ENCODE measurements around the gene SLC24A2. TPM values are rescaled to one million over a fixed set of nuclear protein-coding genes. Genes with fewer than 3 reads are reported as not detected.
"Not testable (repeated sequence)": the region's sequence is repeated elsewhere in the genome, so short reads cannot be mapped to it uniquely, and the experiment has no call there.

SLC24A2 gene
- total RNA-seq: not detected

DNA sequence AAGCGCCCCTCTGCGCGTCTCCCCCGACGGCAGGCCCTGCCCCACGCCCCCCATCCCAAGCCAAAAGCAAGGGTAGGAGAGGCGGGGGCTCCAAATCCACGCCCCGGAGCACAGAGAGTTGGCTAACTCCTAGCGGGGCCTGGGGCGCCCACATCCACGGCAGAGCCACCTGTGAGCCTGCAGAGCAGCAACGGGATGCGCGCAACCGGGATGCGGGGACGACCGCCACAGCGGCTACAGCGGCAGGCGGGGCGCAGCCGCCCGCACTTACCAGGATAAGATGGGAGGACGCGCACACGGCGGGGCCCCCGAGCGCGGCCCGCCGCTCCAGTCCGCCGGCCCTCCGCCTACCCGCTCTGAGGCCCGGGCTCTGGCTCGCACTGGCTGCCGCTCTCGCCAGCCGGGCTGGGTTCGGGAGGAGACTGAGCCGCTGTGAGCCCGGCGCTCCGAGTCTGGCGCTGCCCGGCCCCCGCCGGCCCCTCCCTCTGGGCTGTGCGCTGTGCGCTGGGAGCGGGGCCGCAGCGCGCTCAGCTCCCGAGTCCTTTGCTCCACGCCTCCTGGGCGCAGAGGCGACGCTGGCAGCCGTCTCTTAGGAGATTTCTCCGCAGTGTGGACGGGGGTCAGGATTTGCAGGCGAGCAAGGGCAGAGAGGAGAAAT, at the start of gene SLC24A2:
TSS of gene SLC24A2 (minus strand) at position 424 of the 658 bp plus-strand sequence.
- Histone ChIP-seq H3K36me3 (no peaks in the 10 kb centered on the region), H3K27ac (no peak within 1 kb of the TSS), H3K4me3 (peak within 1 kb of the TSS in 1 of 4 donors; percentile 33), H3K9me3 (no peaks in the 10 kb centered on the region), H3K4me1 (peaks cover 0 to 14% (median 0%) of the 10 kb centered on the region in 4 donors), H3K27me3 (peaks cover 0 to 17% of the 10 kb centered on the region in 2 donors)
- TF ChIP-seq EP300 (IDR thresholded peaks at IDR 0.05): no peak
- TF ChIP-seq POLR2A (IDR thresholded peaks at IDR 0.05): no peak
- TF ChIP-seq, protein P1, sequence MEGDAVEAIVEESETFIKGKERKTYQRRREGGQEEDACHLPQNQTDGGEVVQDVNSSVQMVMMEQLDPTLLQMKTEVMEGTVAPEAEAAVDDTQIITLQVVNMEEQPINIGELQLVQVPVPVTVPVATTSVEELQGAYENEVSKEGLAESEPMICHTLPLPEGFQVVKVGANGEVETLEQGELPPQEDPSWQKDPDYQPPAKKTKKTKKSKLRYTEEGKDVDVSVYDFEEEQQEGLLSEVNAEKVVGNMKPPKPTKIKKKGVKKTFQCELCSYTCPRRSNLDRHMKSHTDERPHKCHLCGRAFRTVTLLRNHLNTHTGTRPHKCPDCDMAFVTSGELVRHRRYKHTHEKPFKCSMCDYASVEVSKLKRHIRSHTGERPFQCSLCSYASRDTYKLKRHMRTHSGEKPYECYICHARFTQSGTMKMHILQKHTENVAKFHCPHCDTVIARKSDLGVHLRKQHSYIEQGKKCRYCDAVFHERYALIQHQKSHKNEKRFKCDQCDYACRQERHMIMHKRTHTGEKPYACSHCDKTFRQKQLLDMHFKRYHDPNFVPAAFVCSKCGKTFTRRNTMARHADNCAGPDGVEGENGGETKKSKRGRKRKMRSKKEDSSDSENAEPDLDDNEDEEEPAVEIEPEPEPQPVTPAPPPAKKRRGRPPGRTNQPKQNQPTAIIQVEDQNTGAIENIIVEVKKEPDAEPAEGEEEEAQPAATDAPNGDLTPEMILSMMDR (IDR thresholded peaks at IDR 0.05): no peak
- WGBS, 2 donors: 2% methylated on average over 36 to 51 of the region's 67 CpGs
- DNase-seq (ENCODE audit: low spot score in 2 of 2): no peak

DNA sequence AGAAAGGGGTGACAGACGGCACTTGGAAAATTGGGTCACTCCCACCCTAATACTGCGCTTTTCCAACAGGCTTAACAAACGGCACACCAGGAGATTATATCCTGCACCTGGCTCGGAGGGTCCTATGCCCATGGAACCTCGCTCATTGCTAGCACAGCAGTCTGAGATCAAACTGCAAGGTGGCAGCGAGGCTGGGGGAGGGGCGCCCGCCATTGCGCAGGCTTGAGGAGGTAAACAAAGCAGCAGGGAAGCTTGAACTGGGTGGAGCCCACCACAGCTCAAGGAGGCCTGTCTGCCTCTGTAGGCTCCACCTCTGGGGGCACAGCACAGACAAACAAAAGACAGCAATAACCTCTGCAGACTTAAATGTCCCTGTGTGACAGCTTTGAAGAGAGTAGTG, 44.5 kb upstream of the SLC24A2 start:
- not testable (repeated sequence) for H3K27ac ChIP-seq; DNase-seq (ENCODE audit: low spot score in 2 of 2); H3K27me3 ChIP-seq; H3K36me3 ChIP-seq; H3K9me3 ChIP-seq; H3K4me1 ChIP-seq; H3K4me3 ChIP-seq
- whole genome bisulfite sequencing, 2 donors: 81 to 98% methylated on average over 9 of the region's 9 CpGs

DNA sequence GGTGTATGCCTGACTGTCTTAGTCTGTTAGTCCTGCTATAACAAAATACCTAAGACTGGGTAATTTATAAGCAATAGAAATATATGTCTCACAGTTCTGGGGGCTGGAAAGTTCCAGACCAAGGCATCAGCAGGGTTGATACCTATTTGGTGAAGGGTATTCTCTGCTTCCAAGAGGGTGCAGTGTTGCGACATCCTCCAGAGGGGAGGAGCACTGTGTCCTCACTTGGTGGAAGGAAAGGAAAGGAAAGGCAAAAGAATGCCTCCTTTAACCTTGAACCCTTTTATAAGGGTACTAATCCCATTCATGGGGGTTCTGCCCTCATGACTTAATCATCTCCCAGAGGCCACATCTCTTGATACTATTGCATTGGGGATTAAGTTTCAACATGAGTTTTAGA, 42.0 kb upstream of the SLC24A2 start:
- DNase-seq (ENCODE audit: low spot score in 2 of 2): no peak
- Histone ChIP-seq H3K27me3 (no peaks in the 10 kb centered on the region), H3K36me3 (no peaks in the 10 kb centered on the region), H3K9me3 (peaks cover 0 to 6% (median 0%) of the 10 kb centered on the region in 4 donors), H3K4me3 (no peak overlapping the region), H3K4me1 (no peaks in the 10 kb centered on the region), H3K27ac (no peak overlapping the region)
- TF ChIP-seq, protein P1 (IDR thresholded peaks at IDR 0.05): no peak
- TF ChIP-seq EP300 (IDR thresholded peaks at IDR 0.05) (no peak), POLR2A (IDR thresholded peaks at IDR 0.05) (no peak)
- WGBS, 2 donors: 100% methylated on average over 1 of the region's 1 CpG

DNA sequence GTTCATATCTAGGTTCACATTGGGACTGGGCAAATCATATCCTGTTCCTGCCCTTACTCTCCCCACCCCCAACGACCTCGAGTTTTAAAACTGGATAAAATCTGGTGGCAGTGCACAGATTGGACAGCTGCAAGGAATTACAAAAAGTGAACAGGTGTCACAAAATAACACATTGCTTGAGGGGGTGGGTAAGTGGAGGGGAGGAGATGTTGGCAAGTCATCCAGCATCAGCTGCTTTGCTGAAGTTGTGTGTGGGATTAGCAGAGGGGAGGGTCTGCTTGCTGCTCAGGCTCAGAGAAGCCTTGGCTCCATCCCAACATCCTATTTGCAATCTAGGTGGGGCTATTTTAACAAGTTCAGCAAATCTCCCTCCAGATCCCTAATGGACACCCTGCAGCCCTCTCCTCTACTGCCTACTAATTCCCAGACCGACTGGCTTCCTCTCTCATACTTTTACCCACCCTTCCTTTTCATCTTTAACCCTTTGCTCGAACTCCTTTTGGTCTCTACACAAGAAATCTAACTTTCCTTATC, 39.8 kb upstream of the SLC24A2 start:
- TF ChIP-seq POLR2A (IDR thresholded peaks at IDR 0.05): no peak
- TF ChIP-seq, protein P1 (IDR thresholded peaks at IDR 0.05): no peak
- TF ChIP-seq EP300 (IDR thresholded peaks at IDR 0.05): no peak
- Histone ChIP-seq H3K4me1 (no peaks in the 10 kb centered on the region), H3K36me3 (no peaks in the 10 kb centered on the region), H3K27ac (no peak overlapping the region), H3K27me3 (no peaks in the 10 kb centered on the region), H3K4me3 (no peak overlapping the region), H3K9me3 (peaks cover 0 to 6% (median 0%) of the 10 kb centered on the region in 4 donors)
- DNase-seq (ENCODE audit: low spot score in 2 of 2): no peak
- WGBS, 2 donors: 49 to 57% methylated on average over 4 of the region's 4 CpGs

DNA sequence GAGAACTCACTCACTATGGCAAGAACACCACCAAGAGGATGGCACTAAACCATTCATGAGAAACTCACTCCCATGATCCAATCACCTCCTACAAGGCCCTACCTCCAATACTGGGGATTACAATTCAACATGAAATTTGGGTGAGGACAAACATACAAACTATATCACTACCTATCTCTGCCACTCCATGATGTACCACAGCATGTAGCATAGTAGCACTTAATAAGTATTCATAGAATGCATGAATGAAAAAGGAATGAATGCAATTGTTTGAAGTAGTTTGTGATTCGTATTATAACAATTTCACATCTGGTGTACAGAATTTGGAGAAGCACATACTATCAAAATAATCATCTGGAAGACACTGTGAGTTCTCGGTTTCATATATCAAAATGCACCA, 27.9 kb upstream of the SLC24A2 start:
- no peak for DNase-seq (ENCODE audit: low spot score in 2 of 2)
- no peak overlapping the region for H3K27ac ChIP-seq
- no peaks in the 10 kb centered on the region for H3K27me3 ChIP-seq
- TF ChIP-seq, protein P1 (IDR thresholded peaks at IDR 0.05): no peak
- TF ChIP-seq EP300 (IDR thresholded peaks at IDR 0.05) (no peak), POLR2A (IDR thresholded peaks at IDR 0.05) (no peak)
- no peaks in the 10 kb centered on the region for H3K36me3 ChIP-seq
- WGBS, 2 donors: 83 to 89% methylated on average over 2 of the region's 2 CpGs
- no peaks in the 10 kb centered on the region for H3K4me1 ChIP-seq
- H3K4me3 ChIP-seq: no peak overlapping the region
- H3K9me3 ChIP-seq: peaks cover 0 to 12% (median 1%) of the 10 kb centered on the region in 4 donors

All from tibial nerve (tissue), 4 donors.